GM18526 (cell line): ENCODE results near the gene IFT25.
A peak's percentile ranks its signal among the peaks of the same experiment; 100 is the strongest.

Experiments
- POLR2A ChIP-seq: IDR thresholded peaks from 3 replicates; pipeline ENCODE4 v1.6.1; 2011; ENCODE audit not compliant: insufficient read length; ENCODE audit errors: extremely low read depth

Gene IFT25

DNA sequence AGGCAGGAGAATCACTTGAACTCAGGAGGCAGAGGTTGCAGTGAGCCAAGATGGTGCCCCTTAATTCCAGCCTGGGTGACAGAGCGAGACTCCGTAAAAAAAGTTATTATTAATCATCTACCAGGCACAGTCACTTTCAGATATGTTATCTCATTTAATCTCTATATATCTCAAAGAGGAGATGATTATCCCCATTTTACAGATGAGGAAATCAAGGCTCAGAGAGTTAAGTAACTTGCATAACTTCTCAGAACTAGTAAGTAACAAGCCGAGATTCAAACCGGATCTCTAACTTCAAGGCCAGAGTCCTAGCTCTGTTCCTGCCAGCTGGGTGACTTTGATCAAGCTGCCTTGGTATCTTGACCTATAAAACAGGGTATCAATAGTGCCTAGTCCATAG lies 34.1 kb downstream of the IFT25 start:
- TF ChIP-seq POLR2A: no peak

DNA sequence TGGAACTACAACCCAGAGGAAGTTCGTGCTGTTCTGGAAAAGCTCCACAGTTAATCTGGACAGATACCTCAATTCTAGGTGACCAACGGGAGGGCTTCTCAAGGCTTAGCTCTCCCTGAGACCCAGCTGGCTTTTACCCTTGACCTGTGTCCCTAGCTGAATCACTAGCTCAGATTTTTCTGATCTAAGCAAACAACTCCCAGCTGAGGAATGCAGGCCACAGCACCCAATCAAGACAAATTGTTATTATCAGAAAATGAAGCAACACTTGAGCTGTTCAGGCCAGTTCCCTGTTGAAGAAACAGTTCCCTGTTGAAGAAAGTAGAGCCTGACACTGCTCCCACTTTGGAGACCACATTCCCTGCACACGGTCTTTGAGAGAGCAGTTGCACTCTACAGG lies 35.6 kb downstream of the IFT25 start:
- TF ChIP-seq POLR2A: no peak

DNA sequence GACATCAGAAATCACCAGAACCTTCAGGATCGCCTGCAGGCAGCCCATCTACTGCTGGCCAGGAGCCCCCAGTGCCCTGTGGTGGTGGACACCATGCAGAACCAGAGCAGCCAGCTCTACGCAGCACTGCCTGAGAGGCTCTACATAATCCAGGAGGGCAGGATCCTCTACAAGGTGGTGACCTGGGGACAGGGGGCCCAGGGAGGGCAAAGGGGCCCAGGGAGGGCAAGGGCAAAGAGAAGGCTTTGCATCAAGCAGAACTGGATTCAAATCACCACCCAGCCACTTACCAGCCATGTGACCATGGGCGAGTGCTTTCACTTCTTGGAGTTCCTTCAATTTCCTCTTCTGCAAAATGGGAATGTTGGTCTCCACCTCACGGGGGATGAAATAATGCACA lies 39.4 kb downstream of the IFT25 start:
- no peak for TF ChIP-seq POLR2A

DNA sequence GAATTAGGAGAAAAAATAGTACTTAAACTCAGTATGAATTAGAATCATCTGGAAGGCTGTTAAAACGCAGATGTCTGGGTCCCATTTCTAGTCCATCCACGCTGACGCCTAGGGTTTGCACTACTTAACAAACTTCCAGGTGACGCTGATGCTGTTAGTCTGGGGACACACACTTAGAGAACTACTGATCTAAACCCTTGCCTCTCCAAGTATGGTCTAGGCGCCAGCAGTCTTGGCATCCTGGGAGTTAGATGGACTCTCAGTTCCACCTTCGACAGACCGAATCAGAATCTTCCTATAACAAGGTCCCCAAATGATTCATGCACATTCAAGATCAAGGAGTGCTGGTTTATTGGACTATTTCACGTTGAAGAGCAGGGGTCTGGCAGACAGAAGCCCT lies 40.0 kb downstream of the IFT25 start:
- TF ChIP-seq POLR2A: no peak

DNA sequence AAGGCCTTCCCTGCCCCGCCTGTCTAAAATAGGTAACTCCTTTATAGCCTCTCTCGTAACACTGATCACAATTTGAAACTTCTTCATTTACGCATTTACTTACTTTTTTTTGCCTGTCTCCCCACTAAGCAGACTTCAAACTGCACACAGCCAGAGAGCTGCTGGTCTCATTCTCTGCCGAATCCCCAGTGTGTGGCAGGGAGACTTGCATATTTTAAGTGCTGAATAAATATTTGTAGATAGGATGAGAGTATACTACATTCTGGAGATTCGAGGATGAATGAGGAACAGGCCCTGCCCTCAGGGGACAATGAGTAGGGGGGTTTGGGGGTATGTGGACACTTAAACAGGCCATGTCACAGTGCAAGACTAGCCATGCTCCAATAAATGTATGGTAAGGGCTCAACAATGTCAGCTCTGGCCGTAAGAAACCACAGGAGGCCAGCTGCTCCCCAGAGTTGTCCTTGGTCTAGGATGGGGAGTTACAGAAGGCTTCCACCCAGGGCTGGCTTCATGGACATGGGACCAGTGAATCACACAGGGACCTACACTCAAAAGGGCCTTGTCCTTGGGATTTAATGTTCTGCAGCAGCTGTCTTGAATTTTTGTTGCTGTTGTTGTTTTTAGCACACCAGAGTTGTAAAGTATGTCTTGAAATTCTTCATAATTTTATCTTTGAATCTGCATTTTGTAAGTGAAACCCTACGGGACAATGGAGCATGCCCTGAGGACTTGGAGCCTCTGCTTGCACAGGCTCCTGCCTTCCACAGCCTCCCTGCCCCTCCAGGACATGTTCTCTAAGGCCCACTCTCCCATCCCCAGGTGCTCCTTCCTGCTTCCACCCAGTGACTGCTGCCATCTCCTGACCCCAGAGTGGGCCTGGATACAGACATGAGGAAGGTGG lies 43.0 kb downstream of the IFT25 start:
- no peak for TF ChIP-seq POLR2A

DNA sequence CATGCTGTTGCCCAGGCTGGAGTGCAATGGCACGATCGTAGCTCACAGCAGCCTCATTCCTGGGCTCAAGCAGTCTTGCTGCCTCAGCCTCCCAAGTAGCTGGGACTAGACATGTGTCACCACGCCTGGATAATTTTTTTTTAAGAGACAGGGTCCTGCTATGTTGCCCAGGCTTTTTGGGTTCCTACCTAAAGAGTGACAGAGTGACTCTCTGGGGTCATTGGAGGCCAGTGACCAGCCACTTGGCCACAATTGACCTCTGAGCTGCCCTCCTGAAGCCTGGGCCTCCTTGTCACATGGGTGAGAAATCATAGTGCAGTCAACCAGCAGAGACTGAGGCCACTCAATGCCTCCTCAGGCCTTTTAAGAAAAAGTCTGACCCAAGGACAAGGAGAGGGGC lies 45.8 kb downstream of the IFT25 start:
- no peak for TF ChIP-seq POLR2A

DNA sequence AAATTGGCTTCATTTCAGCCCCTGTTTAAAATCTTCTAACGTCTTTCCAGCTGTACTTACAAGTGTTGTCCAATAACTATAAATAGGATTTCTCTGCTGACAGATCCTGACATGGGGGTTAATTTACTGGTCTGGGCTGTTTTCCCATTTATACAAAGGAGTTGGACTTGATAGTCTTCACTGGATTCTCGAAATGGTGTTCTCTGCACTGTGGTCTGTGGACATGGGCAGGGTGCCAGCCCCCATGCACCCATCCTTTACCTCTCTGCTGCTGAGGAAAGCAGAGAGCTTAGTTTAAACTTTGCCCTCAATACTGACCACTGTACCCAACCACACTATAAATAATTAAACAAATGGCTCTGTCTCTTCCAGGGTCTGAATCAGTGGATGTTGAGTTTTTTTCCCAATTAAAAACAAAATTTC lies 46.3 kb downstream of the IFT25 start:
- TF ChIP-seq POLR2A: no peak

DNA sequence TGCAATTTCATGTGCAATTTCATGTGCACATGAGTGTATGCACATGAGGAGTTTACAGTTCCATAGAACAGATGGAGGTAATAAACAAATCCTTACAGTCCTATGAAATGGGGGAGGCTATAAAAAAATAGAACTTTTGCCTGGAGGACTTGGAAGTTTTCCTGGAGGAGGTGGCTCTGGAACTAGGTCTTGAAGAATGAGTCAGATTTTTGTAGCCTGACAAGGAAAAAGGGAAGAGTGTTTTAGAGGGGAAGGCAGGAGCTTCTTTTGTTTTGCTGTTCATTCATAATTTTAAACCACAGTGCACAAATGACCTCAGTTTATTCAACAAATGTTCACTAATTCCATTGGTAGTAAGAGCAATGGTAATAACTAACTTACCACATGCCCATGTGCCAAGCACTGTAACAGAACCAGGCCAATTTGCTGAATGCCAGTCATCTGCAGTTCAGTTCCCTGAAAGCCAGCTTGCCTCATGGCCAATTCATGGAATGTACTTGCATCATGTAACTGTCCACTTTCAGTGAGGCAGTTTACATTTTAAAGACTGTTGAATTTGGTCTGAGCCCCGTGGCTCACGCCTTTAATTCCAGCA lies 48.8 kb downstream of the IFT25 start:
- no peak for TF ChIP-seq POLR2A

DNA sequence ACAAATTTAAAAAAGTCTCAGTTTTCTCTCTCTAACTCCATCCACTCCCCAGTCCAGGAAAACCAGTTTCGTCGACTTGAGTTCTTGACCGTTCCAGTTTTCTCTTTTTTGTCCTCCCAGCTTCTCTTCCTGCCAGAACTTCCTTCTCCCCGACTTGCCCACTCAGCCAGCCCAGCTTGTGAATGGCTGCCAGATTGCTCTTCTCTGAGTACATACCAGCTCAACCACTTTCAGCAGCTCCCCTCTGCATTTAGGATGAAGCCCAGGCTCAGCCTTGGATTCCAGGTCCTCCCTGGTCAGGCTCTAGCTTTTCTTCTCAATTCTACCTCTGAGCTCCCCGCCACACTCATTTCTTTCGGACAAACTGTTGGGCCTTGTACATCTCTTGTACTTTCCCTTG lies 50.1 kb downstream of the IFT25 start:
- no peak for TF ChIP-seq POLR2A

DNA sequence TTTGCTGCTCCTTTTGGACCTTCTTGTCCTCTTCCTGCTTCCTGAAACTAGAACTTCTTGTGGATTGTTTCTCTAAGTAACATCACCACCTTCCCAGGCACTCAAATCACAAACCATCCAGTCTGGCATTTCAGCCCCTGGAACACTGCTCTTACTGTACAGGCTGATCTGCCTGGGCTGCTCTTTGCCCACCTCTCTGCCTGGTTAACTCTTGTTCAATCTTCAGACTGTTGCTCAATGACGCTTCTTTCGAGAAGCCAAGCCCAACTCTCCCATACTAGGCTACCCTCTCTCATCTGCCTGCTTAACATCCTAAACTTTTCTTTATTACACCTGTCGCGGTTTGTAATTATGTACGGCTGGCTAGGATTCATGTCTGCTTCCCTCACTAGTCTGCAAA lies 50.9 kb downstream of the IFT25 start:
- no peak for TF ChIP-seq POLR2A

DNA sequence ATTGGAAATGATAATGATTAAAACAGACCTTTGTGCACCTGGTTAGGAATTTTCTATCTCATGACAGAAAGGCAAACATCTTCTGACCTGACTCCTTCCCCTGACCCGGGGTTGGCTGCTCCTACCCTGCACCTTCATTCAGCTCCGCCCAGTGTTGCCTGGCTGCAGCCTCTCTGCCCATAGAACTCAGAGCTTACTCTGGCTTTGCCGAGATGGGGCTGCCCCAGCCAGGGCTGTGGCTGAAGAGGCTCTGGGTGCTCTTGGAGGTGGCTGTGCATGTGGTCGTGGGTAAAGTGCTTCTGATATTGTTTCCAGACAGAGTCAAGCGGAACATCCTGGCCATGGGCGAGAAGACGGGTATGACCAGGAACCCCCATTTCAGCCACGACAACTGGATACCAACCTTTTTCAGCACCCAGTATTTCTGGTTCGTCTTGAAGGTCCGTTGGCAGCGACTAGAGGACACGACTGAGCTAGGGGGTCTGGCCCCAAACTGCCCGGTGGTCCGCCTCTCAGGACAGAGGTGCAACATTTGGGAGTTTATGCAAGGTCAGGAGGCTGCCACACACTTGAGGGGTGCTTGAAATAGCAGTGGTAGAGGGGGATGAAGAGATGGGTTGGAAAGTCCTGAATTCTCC lies 51.4 kb downstream of the IFT25 start, which contains the start of gene DIO1:
Gene DIO1, plus strand, starts transcription at position 189 of the 638 bp plus-strand sequence. Its CDS starts 24 bp downstream, at position 213.
- no peak for TF ChIP-seq POLR2A

DNA sequence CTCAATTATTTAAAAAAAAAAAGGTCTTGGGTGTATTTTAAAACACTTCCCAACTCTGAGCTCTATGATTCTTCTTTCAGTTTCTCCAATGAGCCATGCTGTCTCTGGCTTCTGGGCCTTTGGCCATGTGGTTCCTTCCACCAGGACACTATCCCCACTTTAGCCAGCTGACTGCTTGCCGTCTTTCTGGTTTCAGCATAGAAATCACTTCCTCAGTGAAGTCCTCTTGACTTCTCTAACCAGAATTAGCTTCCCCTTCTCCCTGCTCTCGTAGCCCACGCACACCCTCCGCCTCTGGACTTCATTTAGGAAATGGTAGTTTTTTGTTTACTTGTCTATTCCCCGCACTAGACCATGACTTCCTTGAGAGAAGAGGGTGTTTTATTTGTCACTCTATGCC lies 52.6 kb downstream of the IFT25 start:
- no peak for TF ChIP-seq POLR2A

DNA sequence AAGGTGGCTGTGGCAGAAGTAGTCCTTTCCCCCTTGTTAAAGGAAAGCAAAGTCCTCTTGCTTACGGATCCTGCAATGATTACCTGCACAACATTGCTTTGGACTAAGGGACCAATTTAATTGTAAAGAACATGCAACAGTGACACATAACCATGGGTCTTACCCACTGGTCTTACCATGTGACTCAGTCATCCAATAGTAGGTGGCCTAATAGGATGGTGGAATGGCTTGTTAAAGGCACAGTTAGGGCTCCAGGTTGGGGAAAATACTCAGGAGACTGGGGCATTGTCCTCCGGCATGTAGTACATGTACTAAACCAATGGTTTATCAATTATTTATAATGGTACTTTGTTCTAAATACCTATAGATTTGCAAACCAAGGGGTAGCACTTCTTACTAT lies 53.8 kb downstream of the IFT25 start:
- TF ChIP-seq POLR2A: no peak

DNA sequence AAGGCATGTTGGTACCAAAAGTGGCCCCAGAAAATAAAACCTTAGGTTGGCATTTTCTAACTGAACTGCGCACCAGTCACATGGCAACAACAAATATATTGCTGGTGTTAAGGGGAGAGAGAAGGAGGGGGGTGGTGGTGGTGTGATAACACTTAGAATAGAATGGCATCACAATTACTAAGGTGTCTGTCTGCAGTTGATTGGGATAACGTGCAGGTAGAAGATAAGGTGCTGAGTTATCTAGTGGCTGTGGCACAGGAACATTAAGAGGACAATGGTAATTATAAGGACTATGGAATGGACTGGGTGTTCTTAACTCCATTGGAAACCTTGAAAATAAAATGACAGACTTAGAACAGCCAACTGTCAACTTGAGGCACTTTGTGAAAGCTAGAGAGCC lies 54.5 kb downstream of the IFT25 start:
- TF ChIP-seq POLR2A: no peak

DNA sequence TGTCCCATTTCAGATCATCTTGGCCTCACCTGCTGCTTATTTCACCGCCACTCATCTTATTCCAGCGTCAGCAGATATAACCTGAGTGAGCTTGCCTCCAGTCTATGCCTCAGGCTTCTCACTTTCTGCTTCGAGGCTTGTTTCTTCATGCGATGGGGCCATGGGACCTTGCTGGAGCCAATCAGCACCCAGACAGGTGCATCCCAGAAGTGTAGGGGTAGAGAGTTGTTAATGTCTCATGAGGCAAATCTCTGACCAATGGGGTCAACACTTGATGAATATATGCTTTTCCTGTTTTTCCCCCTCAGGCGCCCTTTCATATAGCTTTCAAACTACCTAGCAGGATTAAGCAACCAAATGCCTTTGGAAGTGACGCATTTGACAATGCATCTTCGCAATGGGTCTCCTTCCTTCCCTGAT lies 55.0 kb downstream of the IFT25 start:
- TF ChIP-seq POLR2A: no peak

DNA sequence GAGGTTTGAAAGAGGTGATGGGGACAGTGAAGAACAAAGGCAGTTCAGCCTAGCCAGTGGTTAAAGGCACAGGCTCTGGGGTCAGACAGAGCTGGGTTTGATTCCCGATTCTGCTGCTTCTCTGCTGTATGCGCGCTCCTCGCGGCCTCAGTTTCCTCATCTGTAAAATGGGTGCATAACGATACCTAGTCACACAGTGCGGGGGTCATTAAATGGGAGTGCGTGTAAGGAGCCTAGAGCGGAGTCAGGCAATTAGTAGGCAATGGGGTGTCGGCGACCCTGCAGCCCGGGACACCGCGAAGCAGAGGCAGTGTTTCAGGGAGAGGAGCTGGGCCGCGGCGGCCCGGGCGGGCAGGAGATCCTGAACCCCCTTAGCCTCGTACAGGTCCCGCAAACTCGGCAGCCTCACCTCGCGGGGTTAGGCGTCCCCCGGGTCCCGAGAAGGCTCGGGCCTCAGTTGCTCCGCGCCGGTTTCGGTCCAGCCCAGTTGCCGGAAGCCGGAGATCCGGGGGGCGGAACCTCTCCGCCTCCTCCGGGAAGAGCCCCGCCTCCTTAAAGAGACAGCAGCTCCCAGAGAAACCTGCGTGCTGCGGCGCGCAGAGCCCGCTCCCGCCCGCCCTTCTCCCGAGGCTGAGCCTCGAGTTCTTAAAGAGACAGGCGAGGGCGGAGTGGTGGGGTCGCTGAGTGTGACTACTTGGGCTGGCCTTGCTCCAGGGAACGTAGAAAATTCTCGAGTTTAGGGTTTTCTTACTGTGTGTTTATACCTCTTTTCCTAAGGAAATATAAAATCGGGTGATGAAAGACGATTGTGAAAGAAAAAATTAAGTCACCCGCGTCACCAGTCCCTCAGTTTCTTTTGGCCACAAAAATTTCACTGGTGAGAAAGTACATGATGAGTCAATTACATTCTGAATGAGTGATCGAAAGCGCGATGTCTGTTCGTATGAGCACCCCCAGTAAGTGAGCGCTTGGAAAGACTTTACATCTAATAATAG lies 55.9 kb downstream of the IFT25 start, which contains the start of gene YIPF1:
Gene YIPF1, minus strand, starts transcription at position 494 of the 995 bp plus-strand sequence. CDS start 860 bp downstream, outside the sequence.
- TF ChIP-seq POLR2A: peak; percentile 79
